Measurements from ENCODE around the gene CDK15. TPM values are rescaled to one million over a fixed set of nuclear protein-coding genes. Genes with fewer than 3 reads are reported as not detected.

The CDK15 gene
- total and polyA plus RNA-seq, 2 donors (not counting 1 experiment from before 2014, with no cell fraction given) = not detected

- Histone ChIP-seq H3K79me2 (ENCODE audit: control insufficient read depth, insufficient read depth, low read length) (no peaks in the 10 kb centered on the region), H4K20me1 (ENCODE audit: control insufficient read depth, insufficient read depth, low read length, poor library complexity, severe bottlenecking) (no peaks in the 10 kb centered on the region), H3K4me2 (replicated peaks; ENCODE audit: low read depth, low read length, poor library complexity, severe bottlenecking) (no peak overlapping the region), H3K4me1 (ENCODE audit: control insufficient read depth in 2 of 2, insufficient read depth in 2 of 2, low read length in 2 of 2) (no peaks in the 10 kb centered on the region), H2AFZ (ENCODE audit: insufficient read depth, low read depth, low read length, poor library complexity, severe bottlenecking) (no peak overlapping the region), H3K4me3 (ENCODE audit: control extremely low read depth in 1 of 5, extremely low read depth in 1 of 5, insufficient read depth in 1 of 5, low read depth in 2 of 5, low read length in 4 of 5) (no peak overlapping the region), H3K9me3 (ENCODE audit: control extremely low read depth in 1 of 3, control insufficient read depth in 2 of 3, insufficient read depth in 1 of 3, low read length in 2 of 3) (no peaks in the 10 kb centered on the region), H3K9ac (ENCODE audit: low read length) (no peak overlapping the region), H3K27ac (ENCODE audit: low read length in 2 of 2) (no peak overlapping the region), H3K27me3 (replicated peaks in 1 of 4; ENCODE audit: control extremely low read depth in 1 of 4, control insufficient read depth in 3 of 4, insufficient read depth in 4 of 4, low read length in 3 of 4) (peaks cover 0 to 10% (median 6%) of the 10 kb centered on the region in 4 experiments), H3K36me3 (replicated peaks in 1 of 2; ENCODE audit: control extremely low read depth in 1 of 2, control insufficient read depth in 1 of 2, extremely low read depth in 1 of 2, insufficient read depth in 2 of 2, low read length in 1 of 2) (no peaks in the 10 kb centered on the region)
- no peak overlapping the region for H3K4me3 Mint-ChIP-seq
- TF ChIP-seq CTCF (IDR thresholded peaks at IDR 0.05) = no peak
- TF ChIP-seq EZH2 (IDR thresholded peaks at IDR 0.05; ENCODE audit: borderline replicate concordance, insufficient read depth, low read depth, low read length, poor library complexity, severe bottlenecking) = no peak
- ATAC-seq (ENCODE audit: low read depth) = no peak
- no peak for DNase-seq
- POLR2A ChIA-PET = no interaction called here
- H3K9me3 Mint-ChIP-seq (ENCODE audit: insufficient read depth) = no peaks in the 10 kb centered on the region
- no peaks in the 10 kb centered on the region for H3K4me1 Mint-ChIP-seq
- peaks cover 34% of the 10 kb centered on the region for H3K27me3 Mint-ChIP-seq
- intact Hi-C loops (cut with micrococcal nuclease) = no loop called here
- CTCF ChIA-PET = no interaction called here
- H3K27ac Mint-ChIP-seq = no peak overlapping the region
Observed at GRCh38 chr2:201890453-201890852, 84.1 kb downstream of the CDK15 start.

- POLR2A ChIA-PET = no interaction called here
- no peak for ATAC-seq (ENCODE audit: low read depth)
- Histone ChIP-seq H3K4me1 (ENCODE audit: control insufficient read depth in 2 of 2, insufficient read depth in 2 of 2, low read length in 2 of 2) (no peaks in the 10 kb centered on the region), H3K27ac (ENCODE audit: low read length in 2 of 2) (no peak overlapping the region), H4K20me1 (ENCODE audit: control insufficient read depth, insufficient read depth, low read length, poor library complexity, severe bottlenecking) (no peaks in the 10 kb centered on the region), H3K4me3 (ENCODE audit: control extremely low read depth in 1 of 5, extremely low read depth in 1 of 5, insufficient read depth in 1 of 5, low read depth in 2 of 5, low read length in 4 of 5) (no peak overlapping the region), H3K79me2 (ENCODE audit: control insufficient read depth, insufficient read depth, low read length) (no peaks in the 10 kb centered on the region), H3K9ac (ENCODE audit: low read length) (no peak overlapping the region), H3K36me3 (replicated peaks in 1 of 2; ENCODE audit: control extremely low read depth in 1 of 2, control insufficient read depth in 1 of 2, extremely low read depth in 1 of 2, insufficient read depth in 2 of 2, low read length in 1 of 2) (no peaks in the 10 kb centered on the region), H3K4me2 (replicated peaks; ENCODE audit: low read depth, low read length, poor library complexity, severe bottlenecking) (no peak overlapping the region), H3K27me3 (replicated peaks in 1 of 4; ENCODE audit: control extremely low read depth in 1 of 4, control insufficient read depth in 3 of 4, insufficient read depth in 4 of 4, low read length in 3 of 4) (peaks cover 0 to 10% (median 4%) of the 10 kb centered on the region in 4 experiments), H2AFZ (ENCODE audit: insufficient read depth, low read depth, low read length, poor library complexity, severe bottlenecking) (no peak overlapping the region), H3K9me3 (ENCODE audit: control extremely low read depth in 1 of 3, control insufficient read depth in 2 of 3, insufficient read depth in 1 of 3, low read length in 2 of 3) (no peaks in the 10 kb centered on the region)
- Mint-ChIP-seq H3K4me1 (no peaks in the 10 kb centered on the region), H3K27ac (no peak overlapping the region), H3K9me3 (ENCODE audit: insufficient read depth) (no peaks in the 10 kb centered on the region), H3K27me3 (peaks cover 33% of the 10 kb centered on the region), H3K4me3 (no peak overlapping the region)
- CTCF ChIA-PET = no interaction called here
- TF ChIP-seq CTCF (IDR thresholded peaks at IDR 0.05) (no peak), EZH2 (IDR thresholded peaks at IDR 0.05; ENCODE audit: borderline replicate concordance, insufficient read depth, low read depth, low read length, poor library complexity, severe bottlenecking) (no peak)
- intact Hi-C loops (cut with micrococcal nuclease) = no loop called here
- WGBS (ENCODE audit: insufficient coverage) = 94% methylated on average over 4 of the region's 6 CpGs
- no peak for DNase-seq
Observed at GRCh38 chr2:201891676-201892075, 85.3 kb downstream of the CDK15 start.

Measured in B cell (primary cell).